Mesothelial cell of epicardium (in vitro differentiated cells): Measurements from ENCODE around the gene PIP. TPM values are rescaled to one million over a fixed set of nuclear protein-coding genes. Genes with fewer than 3 reads are reported as not detected.
"Not testable (repeated sequence)": the region's sequence is repeated elsewhere in the genome, so short reads cannot be mapped to it uniquely, and the experiment has no call there.

Source experiments
- DNase-seq, 2 experiments: peaks; one replicate each; pipeline ENCODE4 v3.0.0; 2021; ENCODE audit warnings: low spot score in 2 of 2; ENCODE audit not compliant: unreplicated experiment in 2 of 2
- H3K27ac Mint-ChIP-seq: 2 replicates; pipeline ENCODE4 v1.8.0; 2021; ENCODE audit warnings: mixed read lengths
- H3K27me3 Mint-ChIP-seq: 2 replicates; pipeline ENCODE4 v1.8.0; 2021; ENCODE audit warnings: low read depth, mixed read lengths
- H3K36me3 Mint-ChIP-seq: 2 replicates; pipeline ENCODE4 v1.8.0; 2021; ENCODE audit warnings: mixed read lengths
- H3K4me1 Mint-ChIP-seq: 2 replicates; pipeline ENCODE4 v1.8.0; 2021; ENCODE audit warnings: mixed read lengths
- H3K4me3 Mint-ChIP-seq: 2 replicates; pipeline ENCODE4 v1.8.0; 2021; ENCODE audit warnings: mild to moderate bottlenecking, moderate library complexity, mixed read lengths
- H3K9me3 Mint-ChIP-seq: 2 replicates; pipeline ENCODE4 v1.8.0; 2021; ENCODE audit warnings: mixed read lengths
- total RNA-seq: library from RNA; stranded (reverse); gene quantifications from 3 replicates; pipeline ENCODE4 v1.2.1, GENCODE V29; 2021
- TF ChIP-seq, protein P1 (sequence below): fragments of 200-600 bp; sonication (generic); IDR thresholded peaks from one replicate; pipeline ENCODE4 v1.5.0; 2021; ENCODE audit warnings: antibody characterized with exemption; ENCODE audit not compliant: unreplicated experiment

The PIP gene
- total RNA-seq, 1 donor from 2014 or later = not detected

DNA sequence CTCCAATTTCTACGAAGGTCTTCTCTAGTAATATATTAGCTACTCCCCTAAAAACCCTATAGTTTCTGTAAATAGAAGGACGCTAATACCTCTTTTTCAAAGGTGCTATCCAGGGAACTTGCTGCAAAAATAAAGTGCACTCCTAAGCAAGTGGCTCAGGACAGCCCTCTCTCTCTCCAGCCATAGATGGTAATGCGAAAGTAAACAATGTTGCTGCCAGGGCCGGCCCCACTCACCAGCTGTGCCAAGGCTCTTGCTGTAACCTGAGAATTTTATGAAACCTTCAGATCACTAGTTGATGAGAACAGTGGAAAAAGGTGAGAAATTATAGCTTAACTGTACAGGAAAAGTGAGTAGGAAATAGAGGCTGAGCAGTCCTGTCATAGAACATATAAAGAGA lies 40.5 kb downstream of the PIP start:
- TF ChIP-seq, protein P1, sequence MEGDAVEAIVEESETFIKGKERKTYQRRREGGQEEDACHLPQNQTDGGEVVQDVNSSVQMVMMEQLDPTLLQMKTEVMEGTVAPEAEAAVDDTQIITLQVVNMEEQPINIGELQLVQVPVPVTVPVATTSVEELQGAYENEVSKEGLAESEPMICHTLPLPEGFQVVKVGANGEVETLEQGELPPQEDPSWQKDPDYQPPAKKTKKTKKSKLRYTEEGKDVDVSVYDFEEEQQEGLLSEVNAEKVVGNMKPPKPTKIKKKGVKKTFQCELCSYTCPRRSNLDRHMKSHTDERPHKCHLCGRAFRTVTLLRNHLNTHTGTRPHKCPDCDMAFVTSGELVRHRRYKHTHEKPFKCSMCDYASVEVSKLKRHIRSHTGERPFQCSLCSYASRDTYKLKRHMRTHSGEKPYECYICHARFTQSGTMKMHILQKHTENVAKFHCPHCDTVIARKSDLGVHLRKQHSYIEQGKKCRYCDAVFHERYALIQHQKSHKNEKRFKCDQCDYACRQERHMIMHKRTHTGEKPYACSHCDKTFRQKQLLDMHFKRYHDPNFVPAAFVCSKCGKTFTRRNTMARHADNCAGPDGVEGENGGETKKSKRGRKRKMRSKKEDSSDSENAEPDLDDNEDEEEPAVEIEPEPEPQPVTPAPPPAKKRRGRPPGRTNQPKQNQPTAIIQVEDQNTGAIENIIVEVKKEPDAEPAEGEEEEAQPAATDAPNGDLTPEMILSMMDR = no peak
- peaks cover 16% of the 10 kb centered on the region for H3K9me3 Mint-ChIP-seq
- DNase-seq = no peak
- no peaks in the 10 kb centered on the region for H3K36me3 Mint-ChIP-seq
- no peaks in the 10 kb centered on the region for H3K27me3 Mint-ChIP-seq
- H3K4me1 Mint-ChIP-seq = no peaks in the 10 kb centered on the region
- no peak overlapping the region for H3K27ac Mint-ChIP-seq
- no peak overlapping the region for H3K4me3 Mint-ChIP-seq

DNA sequence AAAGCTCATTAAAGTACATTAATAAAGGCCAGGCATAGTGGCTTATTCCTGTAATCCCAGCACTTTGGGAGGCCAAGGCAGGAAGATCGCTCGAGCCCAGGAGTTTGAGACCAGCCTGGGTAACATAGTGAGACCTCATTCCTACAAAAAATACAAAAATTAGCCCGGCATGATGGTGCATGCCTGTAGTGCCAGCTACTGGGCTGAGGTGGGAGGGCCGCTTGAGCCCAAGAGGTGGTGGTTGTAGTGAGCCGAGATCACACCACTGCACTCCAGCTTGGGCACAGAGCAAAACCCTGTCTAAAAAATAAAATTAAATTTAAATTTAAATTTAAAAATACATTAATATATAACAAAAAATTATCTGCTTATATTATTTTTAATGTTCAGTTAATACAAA lies 44.3 kb downstream of the PIP start:
- no peak overlapping the region for H3K4me3 Mint-ChIP-seq
- no peak overlapping the region for H3K27ac Mint-ChIP-seq
- TF ChIP-seq, protein P1 = no peak
- no peaks in the 10 kb centered on the region for H3K4me1 Mint-ChIP-seq
- no peaks in the 10 kb centered on the region for H3K36me3 Mint-ChIP-seq
- peaks cover 29% of the 10 kb centered on the region for H3K9me3 Mint-ChIP-seq
- H3K27me3 Mint-ChIP-seq = no peaks in the 10 kb centered on the region
- no peak for DNase-seq

GRCh38 chr7:143177374-143178119 lies 45.7 kb downstream of the PIP start:
- TF ChIP-seq, protein P1 = no peak
- no peak overlapping the region for H3K4me3 Mint-ChIP-seq
- H3K36me3 Mint-ChIP-seq = no peaks in the 10 kb centered on the region
- H3K4me1 Mint-ChIP-seq = no peaks in the 10 kb centered on the region
- no peak overlapping the region for H3K27ac Mint-ChIP-seq
- no peaks in the 10 kb centered on the region for H3K27me3 Mint-ChIP-seq
- DNase-seq = no peak
- peaks cover 33% of the 10 kb centered on the region for H3K9me3 Mint-ChIP-seq

DNA sequence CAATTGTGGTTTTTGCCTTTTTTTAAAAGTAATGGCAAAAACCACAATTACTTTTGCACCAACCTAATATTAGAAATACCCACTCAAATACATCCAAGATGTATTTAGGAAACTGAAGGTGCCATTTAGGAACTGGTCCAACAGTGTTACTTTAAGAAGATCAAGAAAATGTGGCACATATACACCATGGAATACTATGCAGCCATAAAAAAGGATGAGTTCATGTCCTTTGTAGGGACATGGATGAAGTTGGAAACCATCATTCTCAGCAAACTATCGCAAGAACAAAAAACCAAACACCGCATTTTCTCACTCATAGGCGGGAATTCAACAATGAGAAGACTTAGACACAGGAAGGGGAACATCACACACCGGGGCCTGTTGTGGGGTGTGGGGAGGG lies 48.9 kb downstream of the PIP start:
- H3K36me3 Mint-ChIP-seq, H3K27ac Mint-ChIP-seq, H3K4me3 Mint-ChIP-seq, H3K4me1 Mint-ChIP-seq, DNase-seq: not testable (repeated sequence)
- peaks cover 12% of the 10 kb centered on the region for H3K27me3 Mint-ChIP-seq
- H3K9me3 Mint-ChIP-seq = peaks cover 33% of the 10 kb centered on the region

- Mint-ChIP-seq H3K4me1 (no peaks in the 10 kb centered on the region), H3K9me3 (peaks cover 33% of the 10 kb centered on the region), H3K36me3 (no peaks in the 10 kb centered on the region), H3K27ac (no peak overlapping the region), H3K27me3 (peaks cover 12% of the 10 kb centered on the region), H3K4me3 (no peak overlapping the region)
- DNase-seq = no peak
- TF ChIP-seq, protein P1 = no peak
These were observed 49.5 kb downstream of the PIP start for GRCh38 chr7:143181349-143181748.

- DNase-seq = no peak
- H3K9me3 Mint-ChIP-seq = peaks cover 25% of the 10 kb centered on the region
- peaks cover 12% of the 10 kb centered on the region for H3K27me3 Mint-ChIP-seq
- TF ChIP-seq, protein P1 = no peak
- no peak within 1 kb of the TSS for H3K27ac Mint-ChIP-seq
- no peaks in the 10 kb centered on the region for H3K4me1 Mint-ChIP-seq
- H3K36me3 Mint-ChIP-seq = no peaks in the 10 kb centered on the region
- H3K4me3 Mint-ChIP-seq = no peak within 1 kb of the TSS
These were observed 51.1 kb downstream of the PIP start, which contains the start of gene TAS2R39 for GRCh38 chr7:143183024-143183423. Gene TAS2R39 (plus strand): TSS chr7:143183419. CDS start chr7:143183419, 0 bp downstream.
